ENCODE data around the gene AHRR. TPM values are rescaled to one million over a fixed set of nuclear protein-coding genes. Genes with fewer than 3 reads are reported as not detected.

The AHRR gene
- total and polyA plus RNA-seq, 2 donors from 2014 or later, result 0.71 to 1.7 TPM

GRCh38 chr5:378301-378891 lies 56.9 kb downstream of the AHRR start:
- no peak for TF ChIP-seq CTCF (IDR thresholded peaks at IDR 0.05; ENCODE audit: borderline replicate concordance, extremely low read depth, insufficient read depth)
- intact Hi-C loops (cut with DNase I), result no loop called here

GRCh38 chr5:378976-379742 lies 57.6 kb downstream of the AHRR start:
- Histone ChIP-seq H3K4me1 (ENCODE audit: control insufficient read depth in 2 of 3, insufficient read depth in 2 of 3, low read depth in 1 of 3, low read length in 3 of 3) (no peaks in the 10 kb centered on the region), H3K27me3 (ENCODE audit: control insufficient read depth, insufficient read depth, low read length) (no peaks in the 10 kb centered on the region), H3K27ac (ENCODE audit: low read depth in 2 of 2, low read length in 2 of 2) (no peak overlapping the region), H3K9me3 (ENCODE audit: control insufficient read depth in 2 of 3, insufficient read depth in 1 of 3, low read length in 3 of 3) (peaks cover 0 to 3% (median 0%) of the 10 kb centered on the region in 3 donors), H3K4me3 (ENCODE audit: low read length in 3 of 3) (no peak overlapping the region), H3K9ac (ENCODE audit: low read length in 3 of 3) (no peak overlapping the region), H3K36me3 (ENCODE audit: control insufficient read depth in 2 of 3, insufficient read depth in 3 of 3, low read length in 3 of 3) (no peaks in the 10 kb centered on the region)
- DNase-seq (peak in 3 of 5 donors; percentile 7 to 25 (median 10)), FAIRE-seq (no peak)
- no peak for TF ChIP-seq CTCF (IDR thresholded peaks at IDR 0.05; ENCODE audit: borderline replicate concordance, extremely low read depth, insufficient read depth)
- intact Hi-C loops (cut with DNase I), result no loop called here

More at GRCh38 chr5:378301-378891, 56.9 kb downstream of the AHRR start:
- no peak overlapping the region for H3K27ac ChIP-seq (ENCODE audit: low read depth in 2 of 2, low read length in 2 of 2)
- H3K27me3 ChIP-seq (ENCODE audit: control insufficient read depth, insufficient read depth, low read length), result no peaks in the 10 kb centered on the region
- H3K4me3 ChIP-seq (ENCODE audit: low read length in 3 of 3), result no peak overlapping the region
- DNase-seq (peak in 3 of 5 donors; percentile 8 to 26 (median 23)), FAIRE-seq (no peak)
- H3K9me3 ChIP-seq (ENCODE audit: control insufficient read depth in 2 of 3, insufficient read depth in 1 of 3, low read length in 3 of 3), result peaks cover 0 to 3% (median 0%) of the 10 kb centered on the region in 3 donors
- H3K9ac ChIP-seq (ENCODE audit: low read length in 3 of 3), result no peak overlapping the region
- H3K4me1 ChIP-seq (ENCODE audit: control insufficient read depth in 2 of 3, insufficient read depth in 2 of 3, low read depth in 1 of 3, low read length in 3 of 3), result no peaks in the 10 kb centered on the region
- H3K36me3 ChIP-seq (ENCODE audit: control insufficient read depth in 2 of 3, insufficient read depth in 3 of 3, low read length in 3 of 3), result no peaks in the 10 kb centered on the region

DNA sequence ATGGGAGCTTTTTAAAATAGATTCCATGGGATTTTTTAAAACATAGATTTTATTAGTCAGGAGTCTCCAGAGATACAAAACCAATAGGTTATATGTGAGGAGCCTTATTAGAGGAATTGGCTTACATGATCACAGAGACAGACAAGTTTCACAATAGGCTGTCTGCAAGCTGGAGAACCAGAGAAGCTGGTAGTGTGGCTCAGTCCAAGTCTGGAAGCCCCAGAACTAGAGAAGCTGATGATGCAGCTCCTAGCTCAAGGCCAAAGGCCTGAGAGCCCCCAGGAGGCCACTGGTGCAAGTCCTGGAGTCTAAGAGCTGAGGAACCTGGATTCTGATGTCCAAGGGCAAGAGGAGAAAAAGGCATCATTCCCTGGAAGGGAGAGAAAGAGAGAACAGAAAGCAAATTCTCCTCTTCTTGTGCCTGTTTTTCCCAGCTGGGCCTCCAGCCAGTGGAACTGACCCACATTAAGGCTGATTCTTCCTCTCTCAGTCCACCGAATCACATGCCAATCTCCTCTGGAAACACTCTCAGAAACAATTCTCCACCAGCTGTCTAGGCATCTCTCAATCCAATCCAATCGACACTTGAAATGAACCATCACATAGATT lies 59.3 kb downstream of the AHRR start:
- no peak for TF ChIP-seq CTCF (IDR thresholded peaks at IDR 0.05; ENCODE audit: borderline replicate concordance, extremely low read depth, insufficient read depth)
- Histone ChIP-seq H3K9ac (ENCODE audit: low read length in 3 of 3) (no peak overlapping the region), H3K9me3 (ENCODE audit: control insufficient read depth in 2 of 3, insufficient read depth in 1 of 3, low read length in 3 of 3) (peaks cover 0 to 7% (median 0%) of the 10 kb centered on the region in 3 donors), H3K4me3 (ENCODE audit: low read length in 3 of 3) (no peak overlapping the region), H3K27ac (ENCODE audit: low read depth in 2 of 2, low read length in 2 of 2) (no peak overlapping the region), H3K27me3 (ENCODE audit: control insufficient read depth, insufficient read depth, low read length) (no peaks in the 10 kb centered on the region), H3K36me3 (ENCODE audit: control insufficient read depth in 2 of 3, insufficient read depth in 3 of 3, low read length in 3 of 3) (no peaks in the 10 kb centered on the region), H3K4me1 (ENCODE audit: control insufficient read depth in 2 of 3, insufficient read depth in 2 of 3, low read depth in 1 of 3, low read length in 3 of 3) (no peaks in the 10 kb centered on the region)
- no peak for FAIRE-seq
- intact Hi-C loops (cut with DNase I), result no loop called here
- DNase-seq, result peak in 2 of 5 donors; percentile 4 to 6
